Pons (tissue), 1 donor: ENCODE data around the gene DDX17.

Experiments used
- DNase-seq: peaks from one replicate; pipeline ENCODE4 v3.0.0-alpha.2; 2016; ENCODE audit warnings: low spot score

Gene DDX17

DNA sequence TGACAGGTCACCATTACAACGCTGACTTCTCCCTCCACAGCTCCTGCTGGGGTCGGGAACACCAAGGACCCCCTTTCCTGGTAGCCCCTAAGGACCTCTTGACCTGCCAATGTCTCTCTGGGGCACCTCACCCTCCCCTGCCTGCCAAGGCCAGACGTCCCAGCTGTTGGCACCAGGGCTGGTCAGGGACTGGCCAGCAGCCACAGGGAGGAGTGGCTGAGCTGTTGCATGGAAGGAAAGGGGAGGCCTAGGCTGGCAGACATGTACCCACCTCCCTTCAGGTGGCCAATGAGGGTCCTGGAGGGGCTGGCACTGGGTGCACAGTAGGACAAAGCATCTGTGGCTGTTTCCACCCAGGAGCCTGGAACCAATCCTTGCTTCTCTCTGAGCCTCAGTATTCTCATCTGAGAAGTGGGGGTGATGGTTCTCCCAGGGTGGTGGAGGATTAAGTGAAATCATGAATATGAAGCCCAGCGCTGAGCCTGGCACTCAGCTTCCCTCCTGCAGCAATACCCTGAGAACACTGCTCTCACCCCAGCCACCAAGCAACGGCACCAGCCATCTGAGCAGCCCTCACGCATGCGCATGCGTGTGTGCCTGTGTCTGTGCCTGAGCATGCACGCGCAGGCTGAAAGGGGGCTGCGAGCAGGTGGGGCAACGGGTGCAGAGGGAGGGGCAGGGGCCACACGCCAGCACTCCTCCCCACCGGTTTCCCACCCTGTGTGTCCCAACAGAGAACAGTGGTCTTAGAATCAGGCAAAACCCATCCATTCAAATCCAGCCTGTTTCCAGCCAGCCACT, 57.0 kb downstream of the DDX17 start:
- no peak for DNase-seq

DNA sequence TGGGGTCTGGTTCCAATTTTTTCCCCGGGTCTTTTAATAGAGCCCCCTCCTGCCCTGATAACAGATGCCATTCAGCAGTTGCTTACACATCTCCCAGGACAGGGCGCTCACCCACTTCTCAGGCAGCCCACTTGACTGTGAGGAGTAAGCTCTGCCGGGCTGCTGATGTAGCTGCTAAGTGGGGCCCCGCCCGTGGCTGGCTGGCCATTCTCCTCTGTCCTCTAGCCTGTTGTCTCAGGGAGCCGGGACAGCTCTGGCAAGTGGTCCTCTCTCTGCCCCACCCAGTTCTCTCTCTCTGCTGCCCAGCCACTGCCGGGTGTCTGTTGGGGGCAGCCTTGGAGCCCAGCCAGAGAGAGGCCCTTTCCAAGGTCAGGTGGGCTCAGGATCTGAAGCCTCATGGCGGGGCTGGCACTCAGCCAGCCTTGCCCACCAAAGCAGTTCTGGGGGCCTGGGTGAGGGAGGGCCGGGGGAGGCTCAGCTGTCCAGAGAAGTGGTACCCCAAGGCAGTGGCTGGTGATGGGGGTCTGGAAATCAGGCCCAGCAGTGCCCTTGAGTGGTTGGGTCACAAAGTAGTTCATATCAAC, 60.0 kb downstream of the DDX17 start:
- DNase-seq, result no peak

DNA sequence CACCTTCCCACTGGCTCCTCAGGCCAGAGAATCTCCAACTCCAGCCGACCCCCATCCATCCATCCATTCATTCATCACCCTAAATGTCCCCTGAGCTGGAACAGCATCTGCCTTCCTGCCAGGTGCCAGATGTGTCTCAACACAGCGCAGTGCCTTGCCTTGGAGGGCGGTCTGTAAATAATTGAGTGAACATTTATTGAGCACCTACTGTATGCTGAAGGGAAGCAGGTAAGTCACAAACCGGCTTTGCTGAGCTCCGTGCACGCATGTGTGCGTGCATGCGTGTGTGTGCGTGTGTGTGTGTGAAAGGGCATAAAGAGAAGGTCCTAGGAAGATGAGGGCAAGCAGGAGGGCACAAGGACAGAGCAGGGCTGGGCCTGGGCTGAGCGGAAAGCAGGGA, 61.3 kb downstream of the DDX17 start:
- no peak for DNase-seq

DNA sequence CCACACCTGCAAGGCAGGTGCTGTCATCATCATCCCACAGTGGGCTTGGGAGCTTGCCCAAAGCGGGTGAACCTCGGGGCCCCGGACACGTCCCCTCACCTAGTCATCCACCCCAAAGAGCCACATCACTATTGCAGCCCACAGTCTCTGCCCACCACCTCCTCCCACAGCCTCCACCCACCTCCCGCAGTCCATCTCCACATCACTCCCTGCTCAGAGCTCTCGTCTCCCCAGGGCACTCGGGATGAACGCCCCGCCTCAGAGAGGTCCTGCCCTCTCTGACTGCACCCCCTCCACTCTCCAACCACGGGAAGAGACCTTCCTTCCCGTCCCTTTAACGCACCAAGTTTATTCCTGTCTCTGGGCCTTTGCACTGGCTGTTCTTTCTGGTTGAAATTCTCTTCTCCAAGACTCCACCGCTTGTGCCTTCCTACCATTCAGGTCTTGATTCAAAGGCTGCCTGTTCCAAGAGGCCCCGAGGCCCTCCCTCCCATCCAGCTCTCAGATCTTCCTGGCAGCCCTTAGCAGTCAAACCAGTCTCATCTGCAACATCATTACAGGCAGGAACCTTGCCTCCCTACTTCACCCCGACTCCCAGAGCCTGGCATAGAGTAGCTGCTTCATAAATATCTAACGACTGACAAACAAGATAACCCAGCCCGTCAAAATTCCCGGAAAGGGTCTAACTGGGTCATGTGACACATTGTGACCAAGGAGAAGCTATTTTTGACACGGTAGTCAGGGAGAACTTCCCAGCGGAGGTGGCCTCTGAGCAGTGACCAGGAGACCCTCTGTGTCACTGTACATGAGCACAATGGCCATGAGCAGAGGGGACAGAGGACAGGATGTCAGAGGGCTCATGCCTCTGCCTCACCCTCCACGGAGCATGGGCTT, 62.2 kb downstream of the DDX17 start:
- DNase-seq, result no peak

DNA sequence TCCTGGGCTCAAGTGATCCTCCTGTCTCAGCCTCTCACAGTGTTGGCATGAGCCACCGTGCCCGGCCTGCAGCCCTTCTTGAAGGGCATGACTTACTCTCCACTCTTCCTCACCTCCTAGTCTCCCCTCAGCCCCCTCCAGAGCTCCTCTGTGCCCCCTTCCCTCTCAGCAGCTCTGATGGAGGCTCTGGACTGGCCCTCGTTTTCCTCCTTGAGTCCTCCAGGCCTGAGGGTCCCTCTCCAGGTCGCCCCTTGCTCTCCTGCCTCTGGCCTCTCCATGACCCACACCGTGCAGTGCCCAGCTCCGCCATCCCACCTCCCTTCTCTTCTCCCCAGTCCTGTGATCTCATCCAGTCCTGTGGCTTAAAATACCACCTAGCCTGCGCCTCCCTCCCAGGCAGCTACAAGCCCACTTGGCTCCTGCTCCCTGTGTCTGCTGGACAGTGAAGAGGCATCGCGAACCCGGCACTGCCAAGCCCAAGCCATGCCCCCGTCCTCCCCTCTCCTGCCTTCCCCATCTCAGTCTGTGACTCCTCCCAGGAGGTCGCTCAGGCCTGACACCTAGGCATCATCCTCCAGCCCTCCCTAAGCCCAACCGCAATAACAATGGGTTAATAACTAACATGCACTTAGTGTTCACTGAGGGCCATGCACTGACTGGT, 63.0 kb downstream of the DDX17 start:
- DNase-seq, result no peak

DNA sequence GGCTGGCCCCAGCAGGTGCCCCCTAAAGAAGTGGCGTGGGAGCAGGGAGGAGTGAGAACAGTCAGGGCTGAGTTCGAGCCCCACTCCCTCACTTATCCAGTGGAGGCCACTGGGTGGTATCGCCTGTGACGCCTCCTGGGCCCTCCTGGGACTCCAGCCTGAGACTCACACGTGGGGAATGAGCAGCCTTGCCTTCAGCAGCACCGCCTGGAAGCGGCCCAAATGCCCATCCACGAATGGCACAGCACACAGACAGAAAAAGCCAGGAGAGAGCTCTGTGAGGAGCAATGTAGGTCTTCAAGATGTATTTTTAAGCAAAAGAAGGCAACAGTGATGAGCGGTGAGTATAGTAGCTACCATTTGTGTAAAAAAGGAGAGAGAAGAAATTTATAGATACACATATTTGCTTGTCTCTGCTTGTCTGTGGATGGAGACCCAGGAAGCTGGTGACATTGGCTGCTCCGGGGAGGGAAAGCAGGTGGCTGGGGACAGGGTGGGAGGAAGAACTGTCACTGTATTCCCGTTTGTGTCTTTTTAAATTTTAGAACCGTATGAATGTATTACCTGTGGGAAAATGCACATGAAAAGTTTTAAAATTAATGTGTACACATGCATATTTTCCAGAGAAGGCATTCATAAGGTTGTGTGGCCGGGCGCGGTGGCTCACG, 64.4 kb downstream of the DDX17 start:
- no peak for DNase-seq

DNA sequence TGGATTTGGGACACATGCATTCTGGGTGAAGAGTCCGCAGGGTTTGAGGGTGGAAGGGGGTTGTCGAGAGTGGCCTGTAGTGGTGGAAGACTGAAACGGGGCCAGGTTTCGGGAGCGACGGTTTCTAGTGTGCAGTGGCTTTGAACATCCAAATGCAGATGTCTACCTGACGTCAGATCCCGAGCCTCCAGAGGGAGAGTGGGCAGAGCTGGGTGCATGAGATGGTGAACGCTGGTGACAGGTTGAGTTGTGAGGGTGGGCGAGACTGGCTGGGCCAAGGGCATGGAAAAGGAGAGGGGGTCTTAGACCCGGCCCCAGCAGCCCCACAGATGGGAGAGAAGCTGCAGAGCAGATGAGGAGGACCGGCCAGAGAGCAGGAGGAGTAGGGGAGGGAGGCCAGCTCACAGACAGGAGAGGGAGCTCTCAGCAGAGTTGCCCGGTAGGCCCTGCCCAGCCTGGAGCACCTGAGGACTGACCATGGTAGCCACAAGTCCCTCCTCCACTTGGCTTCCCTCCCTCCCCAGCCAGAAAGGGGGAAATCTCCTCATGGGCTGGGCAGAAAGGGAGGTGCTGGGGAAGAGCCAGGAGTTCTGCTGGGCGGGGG, 65.3 kb downstream of the DDX17 start:
- DNase-seq, result no peak

DNA sequence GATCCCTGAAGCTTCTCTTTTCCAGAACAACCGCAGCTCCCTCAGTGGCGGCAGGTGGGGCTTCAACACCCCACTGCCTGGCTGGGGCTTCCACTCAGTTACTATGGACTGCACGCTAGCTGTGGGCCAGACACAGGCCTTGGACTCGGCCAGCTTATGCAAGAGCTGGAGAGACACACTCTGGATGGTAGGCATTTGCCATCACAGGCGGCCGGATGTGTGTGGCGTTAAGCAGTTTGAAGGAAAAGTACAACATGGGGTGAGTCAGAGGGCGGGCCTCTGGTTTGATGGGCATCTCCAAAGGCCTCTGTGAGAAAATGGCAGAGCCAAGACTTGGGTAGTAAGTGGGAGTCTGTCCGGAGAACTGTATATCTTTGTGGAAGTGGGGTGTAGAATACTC, 68.7 kb downstream of the DDX17 start:
- DNase-seq, result no peak

DNA sequence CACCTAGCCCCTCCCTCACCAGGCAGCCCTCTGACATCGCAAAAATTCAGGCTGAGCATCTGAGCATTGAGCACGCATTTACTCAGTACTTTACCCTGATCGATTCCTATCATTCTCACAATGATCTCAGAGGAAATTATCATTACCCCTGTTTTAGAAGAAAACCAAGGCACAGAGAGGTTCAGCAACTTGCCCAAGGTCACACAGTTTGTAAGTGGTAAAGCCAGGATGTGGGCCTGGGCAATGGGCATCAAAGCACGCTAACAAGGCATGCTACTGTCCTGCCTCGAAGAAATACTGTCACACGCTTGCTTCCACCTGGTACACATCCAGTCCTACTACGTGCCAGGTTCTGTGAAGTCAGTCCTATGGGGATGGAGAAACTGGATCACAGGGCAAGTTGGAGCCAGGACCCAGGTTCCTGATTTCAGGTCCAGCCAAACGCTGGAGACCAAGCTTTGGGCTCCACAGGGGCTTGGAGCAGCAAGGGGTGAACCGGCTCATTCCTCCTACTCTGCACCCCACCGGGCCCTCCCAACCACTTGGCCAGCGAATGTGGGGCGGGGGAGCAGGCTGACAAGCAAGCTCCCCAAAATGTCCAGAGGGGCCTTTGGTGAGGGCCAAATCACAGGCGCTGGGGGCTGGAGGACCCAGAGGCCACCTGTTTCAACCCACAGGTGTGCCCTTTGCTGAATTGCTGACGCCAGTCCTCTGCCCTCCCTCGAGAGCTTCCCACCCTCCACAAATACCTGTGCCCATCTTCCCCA, 69.3 kb downstream of the DDX17 start:
- no peak for DNase-seq

DNA sequence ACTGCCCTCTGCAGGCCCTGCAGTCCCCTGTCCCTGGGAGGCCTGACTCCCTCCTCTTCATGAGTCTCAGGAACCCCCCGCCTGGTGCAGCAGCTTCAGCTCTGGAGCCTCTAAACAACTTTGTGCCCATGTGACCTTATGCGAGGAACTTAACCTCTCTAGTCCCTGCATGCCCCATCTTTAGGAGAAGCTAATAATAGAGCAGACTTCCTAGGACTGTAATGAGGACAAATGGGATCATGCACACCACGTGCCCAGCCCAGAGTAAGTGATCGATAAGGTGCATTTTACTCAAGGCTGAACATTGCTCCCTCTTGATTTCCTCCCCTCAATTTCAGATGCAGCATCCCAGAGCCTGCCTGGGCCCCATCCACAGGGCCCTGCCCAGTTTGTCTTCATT, 70.1 kb downstream of the DDX17 start:
- DNase-seq, result no peak

DNA sequence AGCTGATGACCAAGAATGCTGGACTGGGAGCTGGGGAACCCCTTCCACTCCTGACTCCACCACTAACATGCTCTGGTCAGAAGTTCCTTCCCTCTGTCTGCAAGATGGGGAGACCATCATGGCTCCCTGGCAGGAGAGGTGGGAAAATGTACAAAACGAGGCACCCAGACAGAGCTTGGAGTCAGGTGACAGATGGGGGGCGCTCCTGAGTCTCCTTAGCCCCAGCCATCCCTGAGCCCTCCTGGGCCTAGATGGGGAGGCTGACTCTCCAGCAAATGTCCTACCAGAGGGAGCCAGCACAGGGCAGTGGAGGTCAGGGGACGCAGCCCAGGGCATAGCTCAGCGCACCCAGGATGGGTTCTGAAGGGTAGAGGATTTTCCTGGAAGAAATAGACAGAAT, 71.1 kb downstream of the DDX17 start:
- DNase-seq, result no peak

DNA sequence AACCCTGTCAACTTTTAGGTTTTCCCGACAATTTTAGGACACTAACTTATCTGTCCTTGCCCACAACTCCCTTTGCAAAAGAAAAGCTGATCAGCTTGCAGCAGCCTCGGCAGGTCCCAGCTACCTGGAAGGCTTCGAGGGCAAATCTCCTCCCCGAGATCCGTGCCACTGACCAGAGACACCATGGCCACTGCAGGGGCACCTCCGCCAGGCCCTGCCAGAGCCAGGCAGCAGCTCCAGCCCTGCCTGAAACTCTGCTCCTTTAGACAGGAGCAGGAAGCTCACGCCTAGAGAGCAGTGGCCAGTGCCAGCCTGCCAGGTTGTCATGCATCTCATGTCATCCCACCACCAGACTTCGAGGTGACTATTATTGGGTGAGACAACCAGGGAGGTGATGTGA, 72.2 kb downstream of the DDX17 start:
- DNase-seq, result no peak
